Stimulated activated CD4-positive, alpha-beta T cell treated with anti-CD3 and anti-CD28 coated beads, Interleukin-15, amount 100 ng/mL, for 48 hours (primary cell): ENCODE data around the gene TTYH3.

Experiments used
- DNase-seq, 2 donors: peaks; one replicate each; pipeline ENCODE4 v3.0.0-alpha.2; 2020; ENCODE audit warnings: low read depth in 2 of 2

TTYH3 gene

GRCh38 chr7:2649139-2649838 lies 17.5 kb downstream of the TTYH3 start:
- DNase-seq, result no peak

GRCh38 chr7:2649991-2650390 lies 18.2 kb downstream of the TTYH3 start:
- DNase-seq, result no peak

- no peak for DNase-seq
These were observed 18.7 kb downstream of the TTYH3 start for GRCh38 chr7:2650451-2650850.

GRCh38 chr7:2651336-2651735 lies 19.6 kb downstream of the TTYH3 start:
- DNase-seq, result no peak

- DNase-seq, result no peak
These were observed 20.3 kb downstream of the TTYH3 start for GRCh38 chr7:2651847-2652735.

- no peak for DNase-seq
These were observed 20.9 kb downstream of the TTYH3 start for GRCh38 chr7:2652736-2653060.

- no peak for DNase-seq
These were observed 22.3 kb downstream of the TTYH3 start for GRCh38 chr7:2654059-2654458.

- no peak for DNase-seq
These were observed 24.3 kb downstream of the TTYH3 start for GRCh38 chr7:2655870-2656614.

GRCh38 chr7:2657208-2657607 lies 25.4 kb downstream of the TTYH3 start:
- DNase-seq, result no peak

- no peak for DNase-seq
These were observed 26.3 kb downstream of the TTYH3 start for GRCh38 chr7:2657920-2658671.

- DNase-seq, result no peak
These were observed 27.2 kb downstream of the TTYH3 start for GRCh38 chr7:2658941-2659340.

GRCh38 chr7:2659556-2660358 lies 28.0 kb downstream of the TTYH3 start:
- DNase-seq, result no peak

- no peak for DNase-seq
These were observed 28.7 kb downstream of the TTYH3 start for GRCh38 chr7:2660359-2661095.

- DNase-seq, result no peak
These were observed 29.3 kb downstream of the TTYH3 start for GRCh38 chr7:2661096-2661449.

GRCh38 chr7:2661602-2662272 lies 30.0 kb downstream of the TTYH3 start:
- DNase-seq, result no peak

- DNase-seq, result no peak
These were observed 30.7 kb downstream of the TTYH3 start for GRCh38 chr7:2662273-2663120.

GRCh38 chr7:2663121-2663886 lies 31.5 kb downstream of the TTYH3 start:
- no peak for DNase-seq

- no peak for DNase-seq
These were observed 32.2 kb downstream of the TTYH3 start for GRCh38 chr7:2663960-2664359.
